Esophagus squamous epithelium (tissue), 5 donors: ENCODE results near the gene KIAA0513. TPM values are rescaled to one million over a fixed set of nuclear protein-coding genes. Genes with fewer than 3 reads are reported as not detected.
"Not testable (repeated sequence)": the region's sequence is repeated elsewhere in the genome, so short reads cannot be mapped to it uniquely, and the experiment has no call there.

Source experiments
- DNase-seq: peaks from one replicate; lab custom pipeline; 2025; lab: John Stamatoyannopoulos, UW
- H3K27ac ChIP-seq, 4 donors: fragments of 200-600 bp; sonication (generic); one replicate each; pipeline ENCODE4 v1.5.1; 2016 to 2019; ENCODE audit warnings: mild to moderate bottlenecking in 1 of 4
- H3K27me3 ChIP-seq, 4 donors: fragments of 200-600 bp; sonication (generic); 1 replicate in 3 of 4; 2 replicates in 1 of 4; pipeline versions ENCODE4 v1.5.1 to v1.6.0; 2017 to 2021; ENCODE audit warnings: antibody characterized with exemption in 1 of 4
- H3K36me3 ChIP-seq, 3 donors: fragments of 200-600 bp; sonication (generic); one replicate each; pipeline ENCODE4 v1.5.1; 2016 to 2019
- H3K4me1 ChIP-seq, 3 donors: fragments of 200-600 bp; sonication (generic); one replicate each; pipeline ENCODE4 v1.5.1; 2017 to 2019
- H3K4me3 ChIP-seq, 4 donors: fragments of 200-600 bp; sonication (generic); 1 replicate in 3 of 4; 2 replicates in 1 of 4; pipeline ENCODE4 v1.5.1; 2016 to 2019; ENCODE audit warnings: mild to moderate bottlenecking in 2 of 4, moderate library complexity in 1 of 4
- H3K9me3 ChIP-seq, 3 donors: fragments of 200-600 bp; sonication (generic); one replicate each; pipeline ENCODE4 v1.5.1; 2016 to 2019
- POLR2A ChIP-seq, 4 donors: fragments of 450-650 bp; IDR thresholded peaks; one replicate each; pipeline ENCODE4 v1.6.1; 2017; ENCODE audit warnings: antibody characterized with exemption in 4 of 4, mild to moderate bottlenecking in 4 of 4, moderate library complexity in 3 of 4
- WGBS, 2 donors: methylation state at CpG; one replicate each; pipeline ENCODE4 v1.1.5; 2018; 5-methylcytosine and 5-hydroxymethylcytosine counted together
- intact Hi-C: fragments of 100-400 bp; cut with DNase I; formaldehyde crosslinking; loops from one replicate; pipeline ENCODE4 v1.15.0; 2022
- total RNA-seq, 4 donors: library from RNA; depleted of rRNA; stranded (reverse); fragments of >200 nt; gene quantifications; one replicate each; pipeline ENCODE4 v1.1.0, GENCODE V29; 2016
- TF ChIP-seq, protein P1 (sequence below), 6 experiments: fragments of 450-650 bp in 4 of 6; fragments of 200-600 bp in 2 of 6; sonication (generic) in 2 of 6; IDR thresholded peaks; one replicate each; pipeline ENCODE4 v1.5.1; 2016 to 2019; ENCODE audit warnings: antibody characterized with exemption in 6 of 6, mild to moderate bottlenecking in 4 of 6, moderate library complexity in 4 of 6
- donor health status: DM: yes; HTN: yes; CAD: no.

KIAA0513 gene
- total RNA-seq, 4 donors from 2014 or later, result 9.0 to 11.4 (median 9.7) TPM

GRCh38 chr16:85117418-85117817 lies 89.8 kb downstream of the KIAA0513 start:
- no peak for TF ChIP-seq POLR2A (IDR thresholded peaks at IDR 0.05)
- TF ChIP-seq, protein P1, sequence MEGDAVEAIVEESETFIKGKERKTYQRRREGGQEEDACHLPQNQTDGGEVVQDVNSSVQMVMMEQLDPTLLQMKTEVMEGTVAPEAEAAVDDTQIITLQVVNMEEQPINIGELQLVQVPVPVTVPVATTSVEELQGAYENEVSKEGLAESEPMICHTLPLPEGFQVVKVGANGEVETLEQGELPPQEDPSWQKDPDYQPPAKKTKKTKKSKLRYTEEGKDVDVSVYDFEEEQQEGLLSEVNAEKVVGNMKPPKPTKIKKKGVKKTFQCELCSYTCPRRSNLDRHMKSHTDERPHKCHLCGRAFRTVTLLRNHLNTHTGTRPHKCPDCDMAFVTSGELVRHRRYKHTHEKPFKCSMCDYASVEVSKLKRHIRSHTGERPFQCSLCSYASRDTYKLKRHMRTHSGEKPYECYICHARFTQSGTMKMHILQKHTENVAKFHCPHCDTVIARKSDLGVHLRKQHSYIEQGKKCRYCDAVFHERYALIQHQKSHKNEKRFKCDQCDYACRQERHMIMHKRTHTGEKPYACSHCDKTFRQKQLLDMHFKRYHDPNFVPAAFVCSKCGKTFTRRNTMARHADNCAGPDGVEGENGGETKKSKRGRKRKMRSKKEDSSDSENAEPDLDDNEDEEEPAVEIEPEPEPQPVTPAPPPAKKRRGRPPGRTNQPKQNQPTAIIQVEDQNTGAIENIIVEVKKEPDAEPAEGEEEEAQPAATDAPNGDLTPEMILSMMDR (IDR thresholded peaks at IDR 0.05), result no peak
- no peak for DNase-seq
- Histone ChIP-seq H3K4me3 (no peak overlapping the region), H3K4me1 (peaks cover 0 to 10% (median 5%) of the 10 kb centered on the region in 3 donors), H3K9me3 (no peaks in the 10 kb centered on the region), H3K27ac (no peak overlapping the region), H3K36me3 (no peaks in the 10 kb centered on the region), H3K27me3 (peaks cover 0 to 4% (median 0%) of the 10 kb centered on the region in 4 donors)
- intact Hi-C loops, result loop anchor here (10.0 kb wide), 1 partner anchor 127 kb away; no protein-coding TSS in a partner anchor
- 86 to 92% methylated on average over 8 to 10 of the region's 12 CpGs for WGBS, 2 donors

- intact Hi-C loops, result no loop called here
- TF ChIP-seq POLR2A (IDR thresholded peaks at IDR 0.05), result no peak
- TF ChIP-seq, protein P1 (IDR thresholded peaks at IDR 0.05), result no peak
- H3K4me1 ChIP-seq, result peaks cover 0 to 21% (median 9%) of the 10 kb centered on the region in 3 donors
- no peaks in the 10 kb centered on the region for H3K36me3 ChIP-seq
- H3K4me3 ChIP-seq, result no peak overlapping the region
- H3K27me3 ChIP-seq, result peaks cover 0 to 13% (median 0%) of the 10 kb centered on the region in 4 donors
- H3K27ac ChIP-seq, result no peak overlapping the region
- no peaks in the 10 kb centered on the region for H3K9me3 ChIP-seq
- DNase-seq, result no peak
- 67 to 82% methylated on average over 1 to 4 of the region's 4 CpGs for WGBS, 2 donors
Measured at GRCh38 chr16:85120006-85120340, 92.4 kb downstream of the KIAA0513 start.

GRCh38 chr16:85123441-85123840 lies 95.8 kb downstream of the KIAA0513 start:
- H3K36me3 ChIP-seq, intact Hi-C loops, DNase-seq, H3K4me3 ChIP-seq, H3K9me3 ChIP-seq: not testable (repeated sequence)
- Histone ChIP-seq H3K4me1 (peaks cover 8 to 38% (median 18%) of the 10 kb centered on the region in 3 donors), H3K27me3 (peaks cover 0 to 17% (median 0%) of the 10 kb centered on the region in 4 donors), H3K27ac (peak overlapping the region in 3 of 4 donors; percentile 39 to 71 (median 71))
- 85 to 97% methylated on average over 6 of the region's 6 CpGs for WGBS, 2 donors

DNA sequence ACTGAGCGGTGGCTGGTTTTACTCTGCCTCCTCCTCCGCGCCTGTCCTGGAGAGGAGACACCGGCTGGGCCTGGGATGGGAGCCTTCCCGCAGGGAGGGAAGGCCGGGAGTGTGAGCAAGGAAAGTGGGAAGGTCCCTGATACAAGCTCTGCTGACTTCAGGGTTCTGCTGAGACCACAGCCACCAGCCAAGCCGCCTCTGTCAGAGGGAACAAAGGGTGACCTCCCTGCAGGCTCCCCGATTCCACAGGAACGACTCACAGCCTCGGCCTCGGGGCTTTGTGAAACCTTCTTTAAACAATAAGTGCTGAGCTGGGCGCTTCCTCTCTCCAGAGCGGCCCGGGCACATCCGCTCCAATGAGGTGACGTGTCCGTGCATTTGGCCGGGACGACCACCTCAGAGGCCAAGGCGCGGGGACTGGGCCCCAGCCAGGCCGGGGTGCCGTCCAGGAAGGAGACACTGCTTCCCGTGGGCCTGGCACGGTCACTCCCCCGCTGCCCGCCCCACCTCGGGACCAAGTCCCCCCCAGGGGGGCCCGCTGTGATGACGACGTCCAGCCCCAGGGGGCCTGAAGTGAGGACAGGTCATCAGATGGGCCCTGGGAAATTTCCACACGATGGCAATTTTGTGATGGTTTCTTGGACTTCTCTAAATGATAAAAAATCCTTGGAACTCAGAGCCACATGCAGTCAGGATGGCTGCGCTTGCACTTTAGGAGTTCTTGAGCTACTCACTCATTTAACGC lies 96.5 kb downstream of the KIAA0513 start:
- H3K4me1 ChIP-seq, result peaks cover 8 to 39% (median 18%) of the 10 kb centered on the region in 3 donors
- no peak for DNase-seq
- H3K27ac ChIP-seq, result peak overlapping the region; percentile 34 to 71 (median 55)
- no peaks in the 10 kb centered on the region for H3K36me3 ChIP-seq
- TF ChIP-seq, protein P1 (IDR thresholded peaks at IDR 0.05), result no peak
- no peak for TF ChIP-seq POLR2A (IDR thresholded peaks at IDR 0.05)
- intact Hi-C loops, result no loop called here
- no peak overlapping the region for H3K4me3 ChIP-seq
- peaks cover 0 to 17% (median 0%) of the 10 kb centered on the region in 4 donors for H3K27me3 ChIP-seq
- WGBS, 2 donors, result 39 to 56% methylated on average over 6 to 8 of the region's 34 CpGs
- H3K9me3 ChIP-seq, result no peaks in the 10 kb centered on the region

- Histone ChIP-seq H3K9me3 (no peaks in the 10 kb centered on the region), H3K36me3 (no peaks in the 10 kb centered on the region), H3K4me1 (peaks cover 8 to 47% (median 21%) of the 10 kb centered on the region in 3 donors), H3K27ac (peak overlapping the region in 2 of 4 donors; percentile 71), H3K4me3 (no peak overlapping the region), H3K27me3 (peaks cover 0 to 17% (median 0%) of the 10 kb centered on the region in 4 donors)
- intact Hi-C loops, result no loop called here
- no peak for DNase-seq
- 85 to 86% methylated on average over 10 to 11 of the region's 11 CpGs for WGBS, 2 donors
- no peak for TF ChIP-seq POLR2A (IDR thresholded peaks at IDR 0.05)
- TF ChIP-seq, protein P1 (IDR thresholded peaks at IDR 0.05), result no peak
Measured at GRCh38 chr16:85124636-85125346, 97.2 kb downstream of the KIAA0513 start.
